Astrocyte (in vitro differentiated cells and primary cell): Measurements from ENCODE around the gene TNP2.

Experiments
- CTCF ChIP-seq: IDR thresholded peaks from 2 replicates; pipeline ENCODE4 v1.5.1; 2011; ENCODE audit warnings: low read depth, mild to moderate bottlenecking, inconsistent platforms, low read length, moderate library complexity; ENCODE audit not compliant: insufficient read depth
- EZH2 ChIP-seq: IDR thresholded peaks from 2 replicates; pipeline ENCODE4 v1.6.1; 2012; ENCODE audit warnings: mild to moderate bottlenecking, low read length, inconsistent platforms; ENCODE audit not compliant: insufficient read depth

- no peak for TF ChIP-seq CTCF
- TF ChIP-seq EZH2: no peak
Measured at GRCh38 chr16:11263737-11264136, 5.4 kb downstream of the TNP2 start.
